CD4-positive, alpha-beta T cell treated with Interleukin-6 for 4 hours (primary cell): ENCODE data around the gene FBXL17.

ENCODE experiments used
- DNase-seq: peaks from one replicate; pipeline ENCODE4 v3.0.0-alpha.2; 2020; ENCODE audit warnings: mixed read lengths

FBXL17 gene

GRCh38 chr5:107945061-107945460 lies 436.8 kb downstream of the FBXL17 start:
- DNase-seq: no peak

- DNase-seq: no peak
These were observed 438.0 kb downstream of the FBXL17 start for GRCh38 chr5:107943923-107944322.

DNA sequence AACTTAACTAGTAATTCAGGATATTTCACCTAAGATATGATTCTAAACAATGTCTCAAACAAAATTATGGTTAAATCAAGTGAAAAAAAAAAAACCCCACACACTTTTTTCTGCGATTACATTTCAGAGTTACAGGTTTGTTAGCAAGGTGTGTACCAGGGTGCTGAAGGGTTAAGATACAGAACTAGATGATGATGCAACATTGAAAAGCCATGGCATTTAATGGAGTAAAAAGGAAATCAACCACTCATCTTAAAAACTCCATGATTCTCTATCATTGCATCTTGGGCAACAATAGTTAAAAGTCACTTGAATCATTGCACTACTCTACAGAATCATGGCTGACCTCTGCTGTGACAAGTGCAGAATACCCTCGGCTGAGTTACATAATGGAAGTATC lies 440.9 kb downstream of the FBXL17 start:
- no peak for DNase-seq

- no peak for DNase-seq
These were observed 444.1 kb downstream of the FBXL17 start for GRCh38 chr5:107937651-107938355.

DNA sequence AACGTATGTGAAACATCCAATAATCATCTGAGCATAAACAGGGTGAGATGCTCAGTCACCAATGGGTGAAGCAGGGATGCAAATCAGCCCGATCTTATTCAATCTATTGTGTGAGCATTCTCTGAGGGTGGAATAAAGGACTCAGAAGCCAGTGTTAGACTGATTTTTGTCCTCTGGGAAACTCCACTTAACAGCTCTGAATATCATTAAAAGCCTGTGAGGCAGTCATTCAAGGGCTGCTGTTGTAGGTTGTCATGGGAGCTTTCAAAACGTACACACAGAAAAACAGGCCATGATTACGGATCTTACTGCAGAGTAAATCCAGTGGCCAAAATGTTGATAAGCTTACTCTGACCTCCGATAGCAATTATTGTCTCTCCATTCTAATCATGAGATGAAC lies 444.7 kb downstream of the FBXL17 start:
- no peak for DNase-seq

DNA sequence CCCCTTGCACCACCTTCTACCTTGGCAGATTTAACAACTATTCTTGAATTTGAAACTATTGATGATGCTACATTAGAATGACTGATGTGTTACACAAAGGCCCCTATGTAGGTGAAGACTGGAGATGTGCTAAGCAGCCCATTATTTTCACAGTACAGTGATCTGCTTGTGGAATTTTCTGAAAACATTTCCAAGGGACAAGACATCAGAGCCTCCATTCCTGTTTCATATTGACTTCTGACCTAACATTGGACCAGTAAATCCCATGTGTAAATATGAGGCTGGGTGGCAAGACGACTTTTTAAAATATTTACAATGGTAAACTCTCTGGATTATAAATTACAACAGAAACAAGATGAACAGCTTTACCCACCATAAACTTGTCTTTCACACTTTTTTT lies 445.4 kb downstream of the FBXL17 start:
- DNase-seq: no peak

DNA sequence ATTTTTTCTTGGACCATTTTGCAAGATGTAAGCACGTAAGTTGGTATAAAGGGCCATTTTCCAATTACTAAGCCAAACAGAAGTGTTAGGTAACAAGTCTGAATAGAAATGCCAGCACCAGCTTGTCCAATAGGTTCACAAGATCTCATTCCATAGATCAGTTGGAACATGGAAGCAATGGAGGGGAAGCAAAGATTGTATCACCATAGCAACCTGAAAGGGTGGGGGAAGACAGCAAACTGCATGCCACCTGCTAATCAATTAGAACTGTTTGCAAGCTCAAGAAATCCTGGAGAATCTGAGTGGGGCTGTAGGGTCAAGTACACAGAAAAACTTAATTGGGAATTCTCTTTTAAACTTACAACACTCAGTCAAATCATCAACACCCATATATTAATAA lies 446.3 kb downstream of the FBXL17 start:
- DNase-seq: no peak

- no peak for DNase-seq
These were observed 448.6 kb downstream of the FBXL17 start for GRCh38 chr5:107933326-107933725.

GRCh38 chr5:107930891-107931290 lies 451.0 kb downstream of the FBXL17 start:
- no peak for DNase-seq

DNA sequence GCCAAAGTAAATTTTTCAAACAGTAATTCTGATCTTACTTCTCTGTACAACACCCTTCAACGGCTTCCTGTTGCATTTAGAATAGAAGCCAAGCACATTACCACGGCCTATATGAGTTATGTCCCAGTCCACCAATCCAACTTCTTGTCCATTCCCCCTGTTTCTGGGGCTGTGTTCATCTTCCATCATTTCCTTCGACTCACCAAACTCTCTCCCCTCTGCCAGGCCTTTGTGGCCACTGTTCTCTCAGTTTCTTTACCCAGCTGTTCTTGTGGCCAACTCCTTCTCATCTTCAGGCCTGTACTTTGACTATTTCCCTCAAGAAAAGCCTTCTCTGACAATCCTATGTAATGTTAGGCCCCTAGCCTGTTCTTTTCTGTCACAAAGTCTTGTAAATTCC lies 451.8 kb downstream of the FBXL17 start:
- no peak for DNase-seq

DNA sequence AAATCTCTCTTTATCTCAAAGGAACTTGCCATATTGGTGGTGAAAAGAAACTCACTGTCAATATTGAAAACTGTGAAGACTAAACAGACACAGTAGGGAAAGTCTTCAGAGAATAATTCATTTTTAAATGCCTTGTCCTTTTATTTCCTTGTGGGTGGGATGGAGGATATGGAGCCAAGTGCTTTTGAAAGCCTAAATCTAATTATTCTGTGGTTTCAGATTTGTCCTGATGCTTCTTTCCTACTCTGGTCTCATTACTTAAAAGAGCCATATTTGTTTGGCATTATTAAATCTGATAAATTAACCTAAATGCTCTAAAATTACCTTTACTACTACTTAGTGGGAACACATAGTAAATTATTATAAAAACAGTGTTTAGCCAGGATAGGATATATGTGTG lies 452.8 kb downstream of the FBXL17 start:
- no peak for DNase-seq

- no peak for DNase-seq
These were observed 455.8 kb downstream of the FBXL17 start for GRCh38 chr5:107926121-107926520.

- DNase-seq: no peak
These were observed 456.7 kb downstream of the FBXL17 start for GRCh38 chr5:107925200-107925599.

DNA sequence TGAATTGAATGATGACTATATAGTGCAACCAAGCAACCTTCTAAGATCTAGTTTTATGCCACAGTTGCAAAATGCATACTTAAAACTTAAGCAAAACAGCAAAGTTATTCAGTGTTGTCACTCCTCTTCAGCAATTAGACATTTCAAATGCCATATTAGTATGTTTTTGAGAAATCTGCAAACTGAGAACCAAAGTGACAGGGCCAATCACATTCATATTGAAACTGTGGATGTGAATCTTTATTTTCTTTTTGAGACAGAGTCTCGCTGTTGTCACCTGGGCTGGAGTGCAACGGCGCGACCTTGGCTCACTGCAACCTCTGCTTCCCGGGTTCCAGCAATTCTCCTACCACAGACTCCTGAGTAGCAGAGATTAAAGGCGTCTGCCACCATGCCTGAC lies 461.9 kb downstream of the FBXL17 start:
- no peak for DNase-seq

GRCh38 chr5:107919361-107919760 lies 462.5 kb downstream of the FBXL17 start:
- no peak for DNase-seq

- DNase-seq: no peak
These were observed 463.9 kb downstream of the FBXL17 start for GRCh38 chr5:107917983-107918382.

DNA sequence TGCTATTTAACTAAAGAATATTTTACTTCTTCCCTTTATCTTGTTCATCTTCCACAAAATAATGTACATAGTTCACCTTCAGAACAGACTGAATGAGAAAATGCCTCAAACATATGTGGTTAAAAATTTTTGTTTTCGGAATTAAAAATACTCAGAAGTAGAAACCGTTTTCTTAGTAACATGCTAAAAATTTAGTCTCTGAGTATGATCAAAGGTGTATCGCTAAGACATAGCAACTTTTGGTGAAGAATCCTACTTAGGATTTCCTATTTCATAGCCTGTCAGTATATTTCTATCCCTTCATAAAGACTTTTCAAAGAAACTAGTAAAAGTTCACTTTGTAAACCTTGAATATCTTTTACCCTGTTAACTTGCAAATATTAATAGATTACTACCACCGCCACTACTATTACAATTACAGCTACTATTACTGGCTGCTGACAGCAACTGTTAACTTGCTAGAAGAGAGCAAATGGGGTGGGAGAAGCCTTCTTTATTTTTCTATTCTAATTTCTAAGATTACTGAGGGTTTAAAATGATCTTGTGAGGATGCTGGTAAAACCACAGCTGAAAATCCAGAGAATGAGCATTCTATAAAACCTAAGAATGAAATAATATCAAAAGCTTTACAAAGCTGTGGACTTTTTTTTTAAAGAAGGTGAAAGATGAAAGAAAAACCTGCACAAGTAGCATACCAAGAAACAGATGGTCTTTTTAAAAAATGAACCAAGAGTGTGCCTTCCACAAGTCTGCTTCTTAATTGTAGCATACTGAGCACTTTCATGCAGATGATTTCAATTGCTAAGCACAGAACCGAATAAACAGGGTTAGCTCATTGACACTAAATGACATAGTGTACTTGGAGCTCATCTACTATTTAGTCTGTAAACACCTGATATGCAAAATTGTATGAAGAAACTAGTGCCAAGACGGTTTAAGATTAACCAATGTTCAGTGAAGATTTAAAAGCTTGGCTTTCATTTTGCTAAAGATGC lies 464.9 kb downstream of the FBXL17 start:
- no peak for DNase-seq

GRCh38 chr5:107915176-107915812 lies 466.6 kb downstream of the FBXL17 start:
- no peak for DNase-seq

GRCh38 chr5:107913494-107913893 lies 468.4 kb downstream of the FBXL17 start:
- DNase-seq: no peak

GRCh38 chr5:107900721-107901120 lies 481.2 kb downstream of the FBXL17 start:
- DNase-seq: no peak

- DNase-seq: no peak
These were observed 487.5 kb downstream of the FBXL17 start for GRCh38 chr5:107894361-107894760.

DNA sequence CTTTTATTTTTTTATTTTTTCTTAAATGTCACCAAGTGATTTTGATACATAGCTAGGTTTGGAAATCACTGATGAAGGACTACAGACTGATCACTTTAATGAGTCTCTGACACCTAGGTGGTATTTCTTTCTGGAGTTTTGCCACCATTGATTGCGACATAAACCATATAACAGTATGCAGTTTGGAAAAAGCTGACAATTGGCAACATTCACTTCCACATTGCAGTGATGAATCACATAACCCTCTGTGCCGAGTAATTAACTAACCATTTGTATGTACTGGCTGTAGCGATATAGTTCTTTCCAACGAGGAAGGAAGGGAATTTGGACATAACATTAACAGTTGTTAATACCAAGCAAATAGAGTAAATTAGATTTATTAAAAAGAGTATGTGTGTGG lies 488.3 kb downstream of the FBXL17 start:
- no peak for DNase-seq

DNA sequence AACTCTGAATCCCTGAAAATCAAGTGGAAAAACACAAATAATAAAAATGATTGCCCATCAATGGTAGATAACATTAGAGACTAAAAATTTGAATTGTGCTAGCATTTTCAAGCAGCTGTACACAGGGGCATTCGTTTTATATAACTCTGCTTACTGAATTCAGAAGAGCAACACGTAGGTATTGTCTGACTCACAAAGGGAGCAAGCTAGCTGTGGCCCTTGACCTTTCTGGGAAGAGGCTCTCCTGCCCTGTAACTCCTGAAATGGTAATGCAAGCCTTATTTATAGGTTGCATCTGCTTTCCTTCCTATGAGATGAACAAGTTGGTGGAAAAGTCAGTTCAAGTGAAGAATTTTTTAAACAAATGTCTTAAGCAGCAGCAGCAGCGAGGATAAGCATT lies 492.5 kb downstream of the FBXL17 start:
- no peak for DNase-seq

- DNase-seq: no peak
These were observed 493.4 kb downstream of the FBXL17 start for GRCh38 chr5:107888541-107888940.
